HCT116 (cell line): ENCODE data around the gene USP8. TPM values are rescaled to one million over a fixed set of nuclear protein-coding genes. Genes with fewer than 3 reads are reported as not detected.

Source experiments
- ATAC-seq: fragments of 200-7000 bp; cut with Tn5 transposase; 2 replicates; pipeline ENCODE4 v1.9.1; 2020; ENCODE audit warnings: mild to moderate bottlenecking, moderate library complexity
- BruUV-seq: library from RNA; stranded (reverse); fragments of 400-500 nt; replicated peaks from 2 replicates; lab custom pipeline; 2021; lab: Mats Ljungman, UMichigan
- CTCF ChIA-PET: fragments of 300-600 bp; sonication (Branson Sonifier 250); formaldehyde crosslinking; loops from one replicate; lab custom pipeline; 2021; ENCODE audit warnings: antibody characterized with exemption; lab: Charles Lee
- POLR2A ChIA-PET: fragments of 300-600, 350-600 bp; sonication (Branson Sonifier 250); formaldehyde crosslinking; loops from one replicate; lab custom pipeline; 2021; ENCODE audit warnings: antibody characterized with exemption; lab: Charles Lee
- RAD21 ChIA-PET, 2 experiments: fragments of 300-600 bp; sonication (Branson Sonifier 250); formaldehyde crosslinking; loops; one replicate each; lab custom pipeline; 2023; ENCODE audit warnings: low total read pairs in 2 of 2; ENCODE audit not compliant: uncharacterized antibody in 2 of 2, unreplicated experiment in 2 of 2, low non-redundant PET in 1 of 2; lab: Charles Lee
- DNase-seq: peaks from one replicate; pipeline ENCODE4 v3.0.0-alpha.2; 2010; ENCODE audit warnings: low read depth, low spot score
- H2AFZ ChIP-seq: fragments of 200-600 bp; shearing (Covaris generic), sonication (generic); 2 replicates; pipeline ENCODE4 v1.6.1; 2017; ENCODE audit warnings: low read depth, mixed run types, mixed read lengths, antibody characterized with exemption, low read length; ENCODE audit not compliant: poor library complexity, severe bottlenecking
- H3K27ac ChIP-seq: 2 replicates; pipeline ENCODE4 v1.5.1; 2012; ENCODE audit warnings: low read depth, low read length
- H3K27me3 ChIP-seq: fragments of 200-600 bp; sonication (generic); 2 replicates; pipeline ENCODE4 v1.6.1; 2016; ENCODE audit warnings: mixed run types, low read length, mixed read lengths; ENCODE audit not compliant: insufficient read depth
- H3K36me3 ChIP-seq, 2 experiments: fragments of 200-500 bp in 1 of 2; fragments of 200-600 bp in 1 of 2; sonication (Bioruptor generic) in 1 of 2; sonication (generic) in 1 of 2; 2 replicates each; pipeline versions ENCODE4 v1.5.1 to v1.6.1; 2014 to 2016; ENCODE audit warnings: low read length in 2 of 2, inconsistent platforms in 1 of 2, mixed read lengths in 1 of 2, mixed run types in 1 of 2; ENCODE audit not compliant: insufficient read depth in 2 of 2, control insufficient read depth in 1 of 2
- H3K4me1 ChIP-seq, 2 experiments: fragments of 200-600 bp in 1 of 2; sonication (generic) in 1 of 2; 2 replicates each; pipeline versions ENCODE4 v1.5.1 to v1.6.1; 2012 to 2017; ENCODE audit warnings: low read length in 2 of 2, inconsistent platforms in 1 of 2, mild to moderate bottlenecking in 1 of 2, mixed read lengths in 1 of 2, mixed run types in 1 of 2, moderate library complexity in 1 of 2; ENCODE audit not compliant: insufficient read depth in 2 of 2, control insufficient read depth in 1 of 2
- H3K4me2 ChIP-seq: fragments of 200-600 bp; sonication (generic); 2 replicates; pipeline ENCODE4 v1.6.1; 2017; ENCODE audit warnings: mixed run types, low read length, mixed read lengths
- H3K4me3 ChIP-seq, 2 experiments: fragments of 200-600 bp in 1 of 2; sonication (generic) in 1 of 2; replicated peaks in 1 of 2; 2 replicates each; pipeline ENCODE4 v1.5.1; 2011 to 2016; ENCODE audit warnings: low read length in 2 of 2, control low read depth in 1 of 2, low read depth in 1 of 2, mild to moderate bottlenecking in 1 of 2, mixed read lengths in 1 of 2, mixed run types in 1 of 2
- H3K79me2 ChIP-seq: fragments of 200-600 bp; sonication (generic); 2 replicates; pipeline ENCODE4 v1.6.1; 2017; ENCODE audit warnings: mild to moderate bottlenecking, mixed run types, low read length, moderate library complexity, mixed read lengths; ENCODE audit not compliant: insufficient read depth
- H3K9ac ChIP-seq: fragments of 200-600 bp; sonication (generic); 2 replicates; pipeline ENCODE4 v1.6.1; 2016; ENCODE audit warnings: low read length, mixed read lengths
- H3K9me2 ChIP-seq: fragments of 200-600 bp; sonication (generic), shearing (Covaris generic); 2 replicates; pipeline ENCODE4 v1.6.1; 2017; ENCODE audit warnings: mixed run types, mild to moderate bottlenecking, moderate library complexity; ENCODE audit not compliant: insufficient read depth
- H3K9me3 ChIP-seq, 2 experiments: fragments of 200-500 bp in 1 of 2; fragments of 200-600 bp in 1 of 2; sonication (Bioruptor generic) in 1 of 2; sonication (generic) in 1 of 2; 2 replicates each; pipeline ENCODE4 v1.6.1; 2014 to 2017; ENCODE audit warnings: low read length in 2 of 2, mixed read lengths in 2 of 2, inconsistent platforms in 1 of 2, low read depth in 1 of 2, mild to moderate bottlenecking in 1 of 2, mixed run types in 1 of 2, moderate library complexity in 1 of 2; ENCODE audit not compliant: control insufficient read depth in 1 of 2, insufficient read depth in 1 of 2
- H4K20me1 ChIP-seq: fragments of 200-600 bp; sonication (generic), shearing (Covaris generic); 2 replicates; pipeline ENCODE4 v1.6.1; 2017; ENCODE audit warnings: mixed run types, mild to moderate bottlenecking, moderate library complexity; ENCODE audit not compliant: insufficient read depth
- ATF3 ChIP-seq: IDR thresholded peaks from 2 replicates; pipeline ENCODE4 v1.6.1; 2012
- CBX3 ChIP-seq: IDR thresholded peaks from 2 replicates; pipeline ENCODE4 v1.6.1; 2012; ENCODE audit warnings: low read depth
- CTCF ChIP-seq, 3 experiments: fragments of 200-600 bp in 1 of 3; sonication (generic) in 1 of 3; IDR thresholded peaks in 2 of 3; conservative IDR thresholded peaks in 1 of 3; 2 replicates each; pipeline ENCODE4 v1.5.1; 2012 to 2017; ENCODE audit warnings: low read depth in 2 of 3, low read length in 2 of 3, antibody characterized with exemption in 1 of 3, borderline replicate concordance in 1 of 3, control low read depth in 1 of 3, mild to moderate bottlenecking in 1 of 3, mixed read lengths in 1 of 3, mixed run types in 1 of 3, moderate library complexity in 1 of 3; ENCODE audit not compliant: insufficient read depth in 1 of 3
- EGR1 ChIP-seq: IDR thresholded peaks from 2 replicates; pipeline ENCODE4 v1.6.1; 2012; ENCODE audit warnings: low read depth
- ELF1 ChIP-seq: IDR thresholded peaks from 2 replicates; pipeline ENCODE4 v1.6.1; 2012; ENCODE audit warnings: low read depth, borderline replicate concordance
- EZH2 ChIP-seq: fragments of 200-600 bp; sonication (generic); IDR thresholded peaks from 2 replicates; pipeline ENCODE4 v1.6.1; 2017; ENCODE audit warnings: antibody characterized with exemption, mixed run types
- FOSL1 ChIP-seq: IDR thresholded peaks from 2 replicates; pipeline ENCODE4 v1.6.1; 2012; ENCODE audit warnings: low read depth
- JUND ChIP-seq: IDR thresholded peaks from 2 replicates; pipeline ENCODE4 v1.6.1; 2012
- MAX ChIP-seq: IDR thresholded peaks from 2 replicates; pipeline ENCODE4 v1.6.1; 2012
- POLR2A ChIP-seq: IDR thresholded peaks from 2 replicates; pipeline ENCODE4 v1.7.0; 2011; ENCODE audit warnings: borderline replicate concordance; ENCODE audit not compliant: insufficient read depth, insufficient read length; ENCODE audit errors: extremely low read depth
- POLR2AphosphoS5 ChIP-seq: IDR thresholded peaks from 2 replicates; pipeline ENCODE4 v1.6.1; 2011; ENCODE audit warnings: mild to moderate bottlenecking, low read depth, low read length, moderate library complexity
- RAD21 ChIP-seq: IDR thresholded peaks from 2 replicates; pipeline ENCODE4 v1.6.1; 2012; ENCODE audit warnings: low read depth, mild to moderate bottlenecking
- SP1 ChIP-seq: IDR thresholded peaks from 2 replicates; pipeline ENCODE4 v1.6.1; 2012; ENCODE audit warnings: low read depth
- SRF ChIP-seq: IDR thresholded peaks from 2 replicates; pipeline ENCODE4 v1.6.1; 2012; ENCODE audit warnings: low read depth
- TCF7L2 ChIP-seq: IDR thresholded peaks from 2 replicates; pipeline ENCODE4 v1.7.0; 2011; ENCODE audit warnings: borderline replicate concordance, inconsistent platforms; ENCODE audit not compliant: insufficient read depth, insufficient read length; ENCODE audit errors: extremely low read depth
- YY1 ChIP-seq: IDR thresholded peaks from 2 replicates; pipeline ENCODE4 v1.6.1; 2011; ENCODE audit warnings: low read length, low read depth, moderate library complexity, mild to moderate bottlenecking; ENCODE audit not compliant: insufficient replicate concordance; ENCODE audit errors: extremely low read depth
- ZNF274 ChIP-seq: fragments of 200-500 bp; sonication (Bioruptor generic); IDR thresholded peaks from 2 replicates; pipeline ENCODE4 v1.6.1; 2014; ENCODE audit warnings: mild to moderate bottlenecking, low read depth, low read length, inconsistent platforms
- intact Hi-C: fragments of 100-400 bp; cut with micrococcal nuclease; formaldehyde crosslinking; loops from 2 replicates; pipeline ENCODE4 v1.10.0; 2022
- total RNA-seq: library from RNA; stranded (reverse); gene quantifications from one replicate; pipeline ENCODE4 v1.2.1, GENCODE V29; 2021; ENCODE audit not compliant: unreplicated experiment

Gene USP8
- total RNA-seq, 1 experiment from 2014 or later, result 67.9 TPM

DNA sequence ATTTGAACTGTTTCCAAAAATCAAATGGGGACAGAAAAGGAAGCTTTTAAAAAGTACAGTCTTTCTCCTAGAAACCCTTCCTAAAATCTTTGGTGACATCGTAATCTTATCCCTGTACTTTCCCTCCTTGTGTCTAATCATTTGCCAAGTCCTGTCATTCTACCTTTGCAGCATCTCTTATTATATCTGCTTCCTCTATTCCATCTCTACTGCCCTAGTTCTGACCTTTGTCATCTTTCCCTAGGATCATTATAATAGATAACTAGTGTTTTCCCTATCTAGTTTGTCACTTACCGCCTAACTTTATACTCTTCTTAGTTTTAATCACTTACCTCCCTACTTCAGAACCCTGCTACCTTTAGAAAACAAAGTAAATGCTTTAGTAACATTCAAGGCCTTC is 11.6 kb downstream of the USP8 start:
- H3K4me2 ChIP-seq, result no peak overlapping the region
- no peaks in the 10 kb centered on the region for H3K4me1 ChIP-seq
- H4K20me1 ChIP-seq, result no peaks in the 10 kb centered on the region; the same call in 1 of the 2 replicates
- peaks cover 5 to 9% of the 10 kb centered on the region in 2 experiments; a peak in 2 of 4 replicates for H3K36me3 ChIP-seq
- H3K9me3 ChIP-seq, result no peaks in the 10 kb centered on the region
- H3K27me3 ChIP-seq, result no peaks in the 10 kb centered on the region
- no peaks in the 10 kb centered on the region for H3K9me2 ChIP-seq
- no TSS peak for BruUV-seq
- intact Hi-C loops, result no loop called here
- TF ChIP-seq YY1 (no peak), ZNF274 (no peak), ELF1 (no peak), SP1 (no peak), CTCF (IDR thresholded peaks at IDR 0.05 in 2 of 3, conservative IDR thresholded peaks at IDR 0.05 in 1 of 3; ENCODE audit: borderline replicate concordance in 1 of 3, insufficient read depth in 1 of 3, low read depth in 2 of 3, low read length in 2 of 3) (no peak), EZH2 (no peak), FOSL1 (no peak), CBX3 (no peak), EGR1 (no peak), SRF (no peak), JUND (no peak), MAX (no peak), TCF7L2 (no peak), ATF3 (no peak), RAD21 (no peak), POLR2A (no peak), POLR2AphosphoS5 (no peak)
- H2AFZ ChIP-seq, result no peak overlapping the region
- no peak overlapping the region for H3K27ac ChIP-seq
- CTCF ChIA-PET, result no interaction called here
- RAD21 ChIA-PET, result no interaction called here
- DNase-seq, result no peak
- no peak for ATAC-seq
- no peak overlapping the region for H3K4me3 ChIP-seq
- H3K79me2 ChIP-seq, result peaks cover 88% of the 10 kb centered on the region
- POLR2A ChIA-PET, result no interaction called here
- no peak overlapping the region for H3K9ac ChIP-seq
